ENCODE measurements around the gene TMEM94.

Gene TMEM94

GRCh38 chr17:75478508-75478907 lies 22.1 kb downstream of the TMEM94 start:
- no peak for DNase-seq

- no peak for DNase-seq
Measured at GRCh38 chr17:75480281-75480680, 23.8 kb downstream of the TMEM94 start.

DNA sequence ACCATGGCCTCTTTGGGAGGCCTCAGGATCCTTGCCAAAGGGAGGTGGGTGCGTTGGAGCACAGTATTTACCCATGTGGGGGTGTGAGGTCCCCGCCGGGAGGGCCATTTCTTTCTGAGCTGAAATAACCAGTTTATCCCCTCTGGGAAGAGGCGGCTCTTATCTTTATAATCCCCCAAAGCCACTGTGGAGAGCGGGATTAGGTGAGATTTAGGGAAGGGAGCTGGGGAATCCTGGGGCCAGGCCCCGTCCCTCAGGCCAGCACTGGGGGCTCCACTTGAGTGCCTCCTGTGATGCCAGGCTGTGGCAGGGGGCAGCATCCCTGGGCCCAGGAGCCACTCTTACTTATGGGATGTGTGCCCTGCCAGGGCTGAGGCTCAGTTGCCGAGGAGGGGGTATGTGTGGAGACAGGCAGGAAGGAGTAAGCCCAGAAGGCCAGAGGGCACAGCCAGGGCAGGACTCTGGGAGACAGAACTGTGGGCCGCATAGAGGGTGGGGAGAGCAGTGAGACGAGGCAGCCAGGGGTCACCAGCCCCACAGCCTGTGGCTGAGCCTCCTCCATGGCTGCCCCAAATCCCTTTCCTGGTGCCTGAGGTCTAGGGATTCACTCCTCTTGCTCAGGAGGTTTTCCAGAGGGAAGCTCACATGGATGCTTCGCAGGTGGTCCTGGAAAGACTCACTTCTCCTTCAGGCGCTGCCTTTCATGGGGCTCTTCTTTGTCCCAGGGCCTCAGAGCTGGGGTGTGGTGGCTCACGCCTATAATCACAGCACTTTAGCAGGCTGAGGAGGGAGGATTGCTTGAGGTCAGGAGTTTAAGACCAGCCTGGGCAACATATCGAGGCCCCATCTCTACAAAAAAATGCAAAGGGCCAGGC lies 25.0 kb downstream of the TMEM94 start:
- no peak for DNase-seq

DNA sequence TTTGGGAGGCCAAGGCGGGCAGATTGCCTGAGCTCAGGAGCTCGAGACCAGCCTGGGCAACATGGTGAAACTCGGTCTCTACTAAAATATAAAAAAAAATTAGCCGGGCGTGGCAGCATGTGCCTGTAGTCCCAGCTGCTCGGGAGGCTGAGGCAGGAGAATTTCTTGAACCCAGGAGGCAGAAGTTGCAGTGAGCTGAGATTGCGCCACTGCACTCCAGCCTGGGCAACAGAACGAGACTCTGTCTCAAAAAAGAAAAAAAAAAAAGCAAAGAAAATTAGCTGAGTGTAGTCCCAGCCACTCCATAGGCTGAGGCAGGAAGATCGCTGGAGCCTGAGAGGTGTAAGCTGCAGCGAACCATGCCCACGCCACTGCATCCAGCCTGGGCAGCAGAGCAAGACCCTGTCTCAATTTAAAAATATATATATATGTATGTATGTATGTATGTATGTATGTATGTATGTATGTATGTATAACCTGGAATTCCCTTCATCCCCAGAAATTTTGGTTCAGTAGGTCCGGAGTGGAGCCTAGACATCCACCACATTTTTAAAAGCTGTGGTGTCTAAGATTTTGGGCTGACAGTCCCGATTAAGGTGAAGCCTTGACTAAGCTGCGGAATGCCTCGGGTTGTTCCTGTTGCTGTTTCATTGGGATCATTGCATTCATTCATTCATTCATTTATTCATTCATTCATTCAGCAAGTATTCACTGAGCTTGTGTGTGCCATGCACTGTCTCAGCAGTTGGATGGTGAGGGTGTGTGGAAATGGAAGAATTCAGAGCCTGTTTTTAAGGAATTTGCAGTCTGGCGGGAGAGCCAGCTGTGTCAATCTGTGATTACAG lies 25.9 kb downstream of the TMEM94 start:
- no peak for DNase-seq

- DNase-seq: no peak
Measured at GRCh38 chr17:75485688-75486087, 29.3 kb downstream of the TMEM94 start.

DNA sequence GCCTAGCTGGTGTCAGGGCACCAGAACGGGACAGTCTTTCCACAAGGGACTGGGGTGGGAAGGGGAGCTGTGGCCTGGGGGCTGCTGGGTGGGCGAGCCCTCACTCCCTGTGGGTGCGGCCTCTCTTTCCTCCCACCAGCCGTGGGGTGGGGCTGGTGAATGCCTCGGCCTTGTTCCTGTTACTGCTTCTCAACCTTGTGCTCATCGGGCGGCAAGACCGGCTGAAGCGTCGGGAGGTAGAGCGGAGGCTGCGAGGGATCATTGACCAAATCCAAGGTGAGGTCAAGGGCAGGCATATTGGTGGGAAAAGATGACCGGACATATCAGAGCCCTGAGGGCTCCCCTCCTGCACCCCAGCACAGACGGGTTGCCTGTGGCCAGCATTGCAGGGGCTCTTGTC lies 29.7 kb downstream of the TMEM94 start:
- DNase-seq: no peak

GRCh38 chr17:75486951-75487350 lies 30.5 kb downstream of the TMEM94 start:
- no peak for DNase-seq

DNA sequence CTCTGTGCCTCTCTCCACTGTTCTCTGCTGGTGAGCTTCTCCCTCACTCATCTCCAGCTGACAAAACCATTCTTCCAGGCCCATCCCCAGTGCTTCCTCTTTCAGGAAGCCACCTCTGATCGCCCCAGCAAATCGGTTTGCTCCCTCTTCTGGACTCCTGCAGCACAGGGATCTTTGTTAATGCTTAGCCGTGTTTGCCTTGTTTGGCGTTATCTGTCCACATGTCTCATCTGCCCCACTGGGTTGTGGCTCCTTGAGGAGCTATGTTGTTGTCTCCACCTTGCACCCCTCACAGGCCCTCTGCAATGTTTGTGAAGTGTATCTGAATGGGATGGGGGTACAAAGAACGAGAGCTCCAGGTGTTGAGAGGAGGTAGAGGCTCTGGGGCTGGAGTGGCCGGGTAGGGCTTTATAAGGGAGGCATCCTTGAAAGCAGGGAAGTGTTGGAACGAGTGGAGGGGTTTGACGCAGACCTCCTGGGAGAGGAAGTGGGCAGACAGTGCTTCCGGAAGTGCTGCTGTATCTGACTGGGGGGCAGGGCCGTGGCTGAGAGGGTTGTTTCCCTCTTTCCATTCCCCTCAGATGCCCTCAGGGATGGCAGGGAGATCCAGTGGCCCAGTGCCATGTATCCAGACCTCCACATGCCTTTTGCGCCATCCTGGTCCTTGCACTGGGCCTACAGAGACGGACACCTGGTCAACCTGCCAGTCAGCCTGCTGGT lies 31.1 kb downstream of the TMEM94 start:
- peak; percentile 31 for DNase-seq

GRCh38 chr17:75488693-75489510 lies 32.5 kb downstream of the TMEM94 start:
- no peak for DNase-seq

GRCh38 chr17:75489511-75489955 lies 33.1 kb downstream of the TMEM94 start:
- no peak for DNase-seq

DNA sequence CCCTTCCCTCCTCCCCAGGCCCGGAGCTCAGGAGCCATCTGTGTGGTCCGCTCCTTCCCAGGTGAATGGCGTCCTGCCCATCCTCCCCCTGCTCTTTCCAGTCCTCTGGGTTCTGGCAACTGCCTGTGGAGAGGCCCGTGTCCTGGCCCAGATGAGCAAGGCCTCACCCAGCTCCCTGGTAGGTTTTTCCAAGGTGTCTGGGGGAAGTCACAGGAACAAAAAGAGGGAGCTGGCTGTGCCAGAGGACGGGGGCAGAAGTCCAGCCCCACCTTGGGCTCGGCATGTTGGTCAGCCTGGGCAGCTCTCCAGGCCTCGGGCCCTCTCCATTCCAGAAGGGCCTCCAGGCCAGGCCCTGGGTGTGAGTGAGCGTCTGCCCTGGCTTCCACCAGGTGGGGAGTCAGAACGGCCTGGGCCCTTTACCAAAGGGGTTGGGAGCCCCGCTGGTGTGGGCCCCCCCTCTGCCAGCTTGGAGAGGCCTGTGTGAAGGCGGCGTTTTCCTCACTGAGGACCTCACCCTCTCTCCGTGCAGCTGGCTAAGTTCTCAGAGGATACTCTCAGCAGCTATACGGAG lies 33.8 kb downstream of the TMEM94 start:
- DNase-seq: no peak

DNA sequence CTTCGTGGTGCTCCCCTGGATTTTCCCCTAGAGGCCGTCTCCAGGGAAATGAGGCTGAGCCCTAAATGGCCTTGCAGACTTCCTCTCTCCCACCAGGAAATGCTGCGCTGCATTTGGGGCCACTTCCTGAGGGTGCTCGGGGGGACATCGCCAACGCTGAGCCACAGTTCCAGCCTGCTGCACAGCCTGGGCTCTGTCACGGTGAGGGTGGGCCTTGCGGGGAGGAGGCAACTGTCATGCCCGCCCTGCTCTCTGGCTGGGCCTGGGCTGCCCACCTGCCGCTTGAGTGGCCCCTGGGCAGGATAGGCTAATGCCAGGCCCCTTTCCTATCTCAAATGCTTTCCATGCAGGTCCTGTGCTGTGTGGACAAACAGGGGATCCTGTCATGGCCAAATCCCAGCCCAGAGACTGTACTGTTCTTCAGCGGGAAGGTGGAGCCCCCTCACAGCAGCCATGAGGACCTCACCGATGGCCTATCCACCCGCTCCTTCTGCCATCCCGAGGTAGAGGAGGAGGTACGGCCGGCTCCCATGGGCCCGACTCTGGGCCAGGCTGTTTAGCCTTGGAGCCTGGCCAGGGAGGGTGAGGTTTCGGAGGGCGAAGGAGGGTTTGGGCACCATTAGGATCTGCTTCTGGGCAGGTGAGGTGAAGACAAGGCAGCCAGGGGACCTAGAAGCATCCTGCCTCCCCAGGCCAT lies 34.7 kb downstream of the TMEM94 start:
- no peak for DNase-seq

DNA sequence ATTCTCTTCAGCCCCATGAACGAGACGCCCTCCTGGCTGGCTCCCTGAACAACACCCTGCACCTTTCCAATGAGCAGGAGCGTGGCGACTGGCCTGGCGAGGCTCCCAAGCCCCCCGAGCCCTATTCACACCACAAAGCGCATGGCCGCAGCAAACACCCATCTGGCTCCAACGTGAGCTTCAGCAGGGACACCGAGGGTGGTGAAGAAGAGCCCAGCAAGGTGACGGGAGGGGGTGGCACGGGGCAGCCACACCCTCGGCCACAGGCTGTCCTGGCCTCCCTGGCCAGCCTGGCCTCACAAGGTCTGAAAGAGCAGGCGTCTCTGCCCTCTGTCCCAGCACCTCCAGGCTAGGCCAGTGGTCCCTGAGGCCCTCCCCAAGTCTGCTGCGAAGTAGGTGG lies 35.2 kb downstream of the TMEM94 start:
- DNase-seq: no peak

- no peak for DNase-seq
Measured at GRCh38 chr17:75492555-75493168, 36.2 kb downstream of the TMEM94 start.

DNA sequence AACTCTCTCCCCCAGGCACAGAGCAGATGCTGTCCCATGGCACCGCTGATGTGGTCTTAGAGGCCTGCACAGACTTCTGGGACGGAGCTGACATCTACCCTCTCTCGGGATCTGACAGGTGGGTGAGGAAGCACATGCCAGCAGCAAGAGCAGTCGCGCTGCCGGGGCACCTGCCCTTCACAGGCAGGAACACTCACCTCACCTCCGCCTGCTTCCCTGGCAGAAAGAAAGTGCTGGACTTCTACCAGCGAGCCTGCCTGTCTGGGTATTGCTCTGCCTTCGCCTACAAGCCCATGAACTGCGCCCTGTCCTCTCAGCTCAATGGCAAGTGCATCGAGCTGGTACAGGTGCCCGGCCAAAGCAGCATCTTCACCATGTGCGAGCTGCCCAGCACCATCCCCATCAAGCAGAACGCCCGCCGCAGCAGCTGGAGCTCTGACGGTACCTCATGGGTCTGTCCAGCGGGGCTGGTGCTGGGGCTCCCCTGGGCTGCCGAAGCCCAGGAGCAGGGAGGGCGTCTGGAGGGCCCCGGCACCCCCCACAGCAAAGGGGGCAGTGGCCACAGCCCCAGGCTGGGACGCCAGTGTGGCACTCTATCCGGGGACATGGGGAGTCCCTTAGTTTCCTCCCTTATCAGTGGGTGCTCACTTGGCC lies 37.2 kb downstream of the TMEM94 start:
- no peak for DNase-seq

DNA sequence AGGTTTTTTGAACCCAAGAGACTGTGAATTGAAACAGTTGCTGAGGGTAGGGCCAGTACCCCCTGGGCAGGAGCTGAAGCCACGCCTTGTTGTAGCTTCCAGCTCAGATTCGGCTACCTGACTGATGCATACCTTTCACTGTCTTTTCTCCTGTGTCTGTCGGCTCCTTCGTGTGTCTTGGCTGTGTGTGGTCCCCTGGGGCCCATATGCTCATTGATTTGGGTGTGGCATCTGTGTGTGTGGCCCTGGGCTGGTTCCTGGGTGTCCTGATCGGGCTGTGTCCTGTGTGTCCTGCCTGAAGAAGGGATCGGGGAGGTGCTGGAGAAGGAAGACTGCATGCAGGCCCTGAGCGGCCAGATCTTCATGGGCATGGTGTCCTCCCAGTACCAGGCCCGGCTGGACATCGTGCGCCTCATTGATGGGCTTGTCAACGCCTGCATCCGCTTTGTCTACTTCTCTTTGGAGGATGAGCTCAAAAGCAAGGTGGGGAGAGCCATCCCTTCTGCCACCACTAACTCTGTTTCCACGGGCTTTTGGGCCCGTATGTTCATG lies 38.0 kb downstream of the TMEM94 start:
- DNase-seq: no peak

DNA sequence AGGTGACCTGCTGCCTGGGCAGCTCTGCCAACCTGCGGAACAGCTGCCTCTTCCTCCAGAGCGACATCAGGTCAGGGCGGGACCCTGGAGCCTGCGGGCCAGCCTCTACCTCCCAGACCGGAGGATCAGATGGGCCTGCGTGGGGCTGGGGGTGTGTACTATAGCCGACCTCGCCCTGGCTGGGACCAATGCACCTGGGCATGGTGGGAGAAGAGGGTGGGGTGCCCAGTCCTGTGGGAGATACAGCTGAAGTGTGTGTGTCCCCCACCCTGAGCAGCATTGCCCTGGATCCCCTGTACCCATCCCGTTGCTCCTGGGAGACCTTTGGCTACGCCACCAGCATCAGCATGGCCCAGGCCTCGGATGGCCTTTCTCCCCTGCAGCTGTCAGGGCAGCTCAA lies 39.6 kb downstream of the TMEM94 start:
- DNase-seq: no peak

- DNase-seq: no peak
Measured at GRCh38 chr17:75498039-75498725, 41.7 kb downstream of the TMEM94 start.

- DNase-seq: no peak
Measured at GRCh38 chr17:75498726-75499213, 42.3 kb downstream of the TMEM94 start.

Data from stimulated activated CD4-positive, alpha-beta T cell treated with anti-CD3 and anti-CD28 coated beads, Interleukin-4, amount 100 ng/mL, for 1 hour (primary cell).